B cell (primary cell): ENCODE measurements around the gene EYA4. TPM values are rescaled to one million over a fixed set of nuclear protein-coding genes. Genes with fewer than 3 reads are reported as not detected.

Source experiments
- ATAC-seq: fragments of 200-7000 bp; cut with Tn5 transposase; one replicate; pipeline ENCODE4 v1.10.0; 2021; ENCODE audit warnings: low read depth, mild to moderate bottlenecking, moderate number of reproducible peaks, moderate library complexity
- CTCF ChIA-PET: fragments of 350-600 bp; sonication (Branson Sonifier 250); formaldehyde crosslinking; loops from one replicate; lab custom pipeline; 2021; ENCODE audit warnings: antibody characterized with exemption, inconsistent platforms; lab: Charles Lee
- POLR2A ChIA-PET: fragments of 350-600 bp; sonication (Branson Sonifier 250); formaldehyde crosslinking; loops from one replicate; lab custom pipeline; 2021; ENCODE audit warnings: antibody characterized with exemption; lab: Charles Lee
- DNase-seq: peaks from one replicate; pipeline ENCODE4 v3.0.0; 2013
- H2AFZ ChIP-seq: 2 replicates; pipeline ENCODE4 v1.6.1; 2012; ENCODE audit warnings: mild to moderate bottlenecking, low read depth, low read length; ENCODE audit not compliant: insufficient read depth, poor library complexity, severe bottlenecking
- H3K27ac ChIP-seq, 2 donors: 1 replicate in 1 of 2; 2 replicates in 1 of 2; pipeline ENCODE4 v1.5.1; 2012 to 2013; ENCODE audit warnings: low read length in 2 of 2, mild to moderate bottlenecking in 2 of 2, moderate library complexity in 1 of 2
- H3K27me3 ChIP-seq, 4 experiments: fragments of 200-600 bp in 1 of 4; sonication (generic) in 1 of 4; replicated peaks in 1 of 4; 1 replicate in 2 of 4; 2 replicates in 2 of 4; pipeline versions ENCODE4 v1.6.1 to v1.7.0; 2013 to 2016; ENCODE audit warnings: low read length in 3 of 4, mild to moderate bottlenecking in 2 of 4, mixed read lengths in 1 of 4, moderate library complexity in 1 of 4; ENCODE audit not compliant: insufficient read depth in 4 of 4, control insufficient read depth in 3 of 4; ENCODE audit errors: control extremely low read depth in 1 of 4
- H3K36me3 ChIP-seq, 2 experiments: replicated peaks in 1 of 2; 1 replicate in 1 of 2; 2 replicates in 1 of 2; pipeline versions ENCODE4 v1.6.1 to v1.7.1; 2013; ENCODE audit warnings: low read length in 1 of 2; ENCODE audit not compliant: insufficient read depth in 2 of 2, control insufficient read depth in 1 of 2; ENCODE audit errors: control extremely low read depth in 1 of 2, extremely low read depth in 1 of 2
- H3K4me1 ChIP-seq, 2 donors: fragments of 200-600 bp in 1 of 2; sonication (generic) in 1 of 2; 1 replicate in 1 of 2; 2 replicates in 1 of 2; pipeline versions ENCODE4 v1.5.1 to v1.6.1; 2013 to 2017; ENCODE audit warnings: low read length in 2 of 2; ENCODE audit not compliant: control insufficient read depth in 2 of 2, insufficient read depth in 2 of 2
- H3K4me2 ChIP-seq: replicated peaks from 2 replicates; pipeline ENCODE3; 2012; ENCODE audit warnings: mild to moderate bottlenecking, low read depth, low read length; ENCODE audit not compliant: poor library complexity, severe bottlenecking
- H3K4me3 ChIP-seq, 5 experiments: fragments of 200-600 bp in 1 of 5; sonication (generic) in 1 of 5; 1 replicate in 3 of 5; 2 replicates in 2 of 5; pipeline versions ENCODE4 v1.5.1 to v1.7.0; 2011 to 2016; ENCODE audit warnings: low read length in 4 of 5, mild to moderate bottlenecking in 4 of 5, low read depth in 2 of 5, control low read depth in 1 of 5, moderate library complexity in 1 of 5; ENCODE audit not compliant: insufficient read depth in 1 of 5; ENCODE audit errors: control extremely low read depth in 1 of 5, extremely low read depth in 1 of 5
- H3K79me2 ChIP-seq: fragments of 200-600 bp; sonication (generic); one replicate; pipeline ENCODE4 v1.6.0; 2016; ENCODE audit warnings: low read length; ENCODE audit not compliant: control insufficient read depth, insufficient read depth
- H3K9ac ChIP-seq: fragments of 200-600 bp; sonication (generic); 2 replicates; pipeline ENCODE4 v1.6.1; 2017; ENCODE audit warnings: mild to moderate bottlenecking, low read length, moderate library complexity
- H3K9me3 ChIP-seq, 3 donors: one replicate each; pipeline versions ENCODE4 v1.6.1 to v1.7.1; 2013; ENCODE audit warnings: low read length in 2 of 3; ENCODE audit not compliant: control insufficient read depth in 2 of 3, insufficient read depth in 1 of 3; ENCODE audit errors: control extremely low read depth in 1 of 3
- H4K20me1 ChIP-seq: 2 replicates; pipeline ENCODE4 v1.6.0; 2012; ENCODE audit warnings: mild to moderate bottlenecking, low read length; ENCODE audit not compliant: insufficient read depth, control insufficient read depth, poor library complexity, severe bottlenecking
- H3K27ac Mint-ChIP-seq: one replicate; pipeline ENCODE4 v1.8.0; 2021; ENCODE audit warnings: mixed read lengths
- H3K27me3 Mint-ChIP-seq: one replicate; pipeline ENCODE4 v1.8.0; 2021; ENCODE audit warnings: mixed read lengths
- H3K4me1 Mint-ChIP-seq: one replicate; pipeline ENCODE4 v1.8.0; 2021; ENCODE audit warnings: mixed read lengths
- H3K4me3 Mint-ChIP-seq: one replicate; pipeline ENCODE4 v1.8.0; 2021; ENCODE audit warnings: mixed read lengths
- H3K9me3 Mint-ChIP-seq: one replicate; pipeline ENCODE4 v1.8.0; 2022; ENCODE audit warnings: mixed read lengths; ENCODE audit not compliant: insufficient read depth
- EZH2 ChIP-seq: IDR thresholded peaks from 2 replicates; pipeline ENCODE4 v1.6.1; 2012; ENCODE audit warnings: borderline replicate concordance, low read depth, mild to moderate bottlenecking, moderate library complexity, low read length; ENCODE audit not compliant: insufficient read depth, poor library complexity, severe bottlenecking
- WGBS: methylation state at CpG from one replicate; pipeline ENCODE4 v1.1.5; 2013; ENCODE audit warnings: missing lambda C conversion rate; ENCODE audit not compliant: insufficient coverage; 5-methylcytosine and 5-hydroxymethylcytosine counted together
- intact Hi-C: fragments of 100-400 bp; cut with micrococcal nuclease; formaldehyde crosslinking; loops from one replicate; pipeline ENCODE4 v1.10.0; 2022
- polyA plus RNA-seq: library from polyadenylated mRNA; depleted of rRNA; stranded (reverse); fragments of >200 nt; gene quantifications from 2 replicates; pipeline ENCODE4 v1.2.3, GENCODE V29; 2012
- total RNA-seq, 2 donors: library from RNA; stranded (reverse); fragments of 120-200 nt in 1 of 2; gene quantifications; 1 replicate in 1 of 2; 2 replicates in 1 of 2; pipeline versions ENCODE4 v1.2.3 to v1.2.4, GENCODE V29; 2013 to 2022
- TF ChIP-seq, protein P1 (sequence below): fragments of 200-600 bp; IDR thresholded peaks from one replicate; pipeline ENCODE4 v1.8.0; 2022; ENCODE audit warnings: antibody characterized with exemption, mild to moderate bottlenecking

The EYA4 gene
- total and polyA plus RNA-seq, 2 donors (not counting 1 experiment from before 2014, with no cell fraction given), result 0.49 TPM; not detected in 1

DNA sequence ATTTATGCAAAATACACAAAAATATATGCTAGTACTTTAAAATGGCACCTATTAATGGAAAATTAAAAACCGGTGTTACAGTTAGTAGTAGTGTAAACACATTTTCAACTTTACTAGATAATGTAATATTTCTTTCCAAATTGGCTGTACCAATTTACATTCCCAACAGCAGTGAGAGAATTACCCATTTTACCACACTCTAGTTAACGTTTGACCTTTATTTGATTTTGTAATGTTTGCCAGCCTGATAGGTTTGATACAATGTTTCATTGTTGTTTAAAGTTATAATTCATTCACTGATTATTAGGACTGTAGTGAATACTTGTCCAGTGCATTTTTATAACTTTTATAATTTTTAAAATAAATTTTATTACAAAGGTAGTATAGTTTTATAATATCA is 182.1 kb downstream of the EYA4 start:
- Histone ChIP-seq H3K36me3 (no peaks in the 10 kb centered on the region), H3K4me2 (no peak overlapping the region), H3K9ac (no peak overlapping the region), H3K9me3 (no peaks in the 10 kb centered on the region), H3K79me2 (no peaks in the 10 kb centered on the region), H3K4me1 (no peaks in the 10 kb centered on the region), H3K4me3 (no peak overlapping the region), H4K20me1 (no peaks in the 10 kb centered on the region), H2AFZ (no peak overlapping the region), H3K27ac (no peak overlapping the region), H3K27me3 (no peaks in the 10 kb centered on the region)
- ChIA-PET POLR2A (no interaction called here), CTCF (no interaction called here)
- DNase-seq (no peak), ATAC-seq (no peak)
- no peak for TF ChIP-seq EZH2
- TF ChIP-seq, protein P1, sequence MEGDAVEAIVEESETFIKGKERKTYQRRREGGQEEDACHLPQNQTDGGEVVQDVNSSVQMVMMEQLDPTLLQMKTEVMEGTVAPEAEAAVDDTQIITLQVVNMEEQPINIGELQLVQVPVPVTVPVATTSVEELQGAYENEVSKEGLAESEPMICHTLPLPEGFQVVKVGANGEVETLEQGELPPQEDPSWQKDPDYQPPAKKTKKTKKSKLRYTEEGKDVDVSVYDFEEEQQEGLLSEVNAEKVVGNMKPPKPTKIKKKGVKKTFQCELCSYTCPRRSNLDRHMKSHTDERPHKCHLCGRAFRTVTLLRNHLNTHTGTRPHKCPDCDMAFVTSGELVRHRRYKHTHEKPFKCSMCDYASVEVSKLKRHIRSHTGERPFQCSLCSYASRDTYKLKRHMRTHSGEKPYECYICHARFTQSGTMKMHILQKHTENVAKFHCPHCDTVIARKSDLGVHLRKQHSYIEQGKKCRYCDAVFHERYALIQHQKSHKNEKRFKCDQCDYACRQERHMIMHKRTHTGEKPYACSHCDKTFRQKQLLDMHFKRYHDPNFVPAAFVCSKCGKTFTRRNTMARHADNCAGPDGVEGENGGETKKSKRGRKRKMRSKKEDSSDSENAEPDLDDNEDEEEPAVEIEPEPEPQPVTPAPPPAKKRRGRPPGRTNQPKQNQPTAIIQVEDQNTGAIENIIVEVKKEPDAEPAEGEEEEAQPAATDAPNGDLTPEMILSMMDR, result no peak
- Mint-ChIP-seq H3K4me1 (no peaks in the 10 kb centered on the region), H3K4me3 (no peak overlapping the region), H3K27ac (no peak overlapping the region), H3K27me3 (no peaks in the 10 kb centered on the region), H3K9me3 (no peaks in the 10 kb centered on the region)
- no CpG with 5 or more reads among the region's 2 CpGs for WGBS
- intact Hi-C loops, result no loop called here

DNA sequence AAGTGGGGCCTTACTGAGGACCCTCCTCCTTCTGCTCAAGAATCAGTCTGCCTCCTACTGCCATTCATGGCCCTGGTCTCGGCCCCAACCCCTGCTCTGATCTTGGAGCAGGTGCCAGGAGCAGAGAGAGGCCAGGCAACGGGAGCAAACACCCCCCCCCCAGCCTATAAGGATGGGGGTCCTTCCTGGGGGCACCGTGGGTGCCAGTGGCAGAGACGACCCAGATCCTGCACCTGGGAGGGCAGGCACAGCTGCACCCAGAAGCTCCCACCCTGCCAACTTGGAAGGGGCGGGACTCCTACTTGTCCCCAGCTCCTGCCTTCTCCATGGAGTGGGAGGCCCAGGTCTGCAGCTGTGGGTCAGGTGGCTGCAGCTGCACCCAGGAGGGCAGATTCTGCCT is 183.2 kb downstream of the EYA4 start:
- CTCF ChIA-PET, result no interaction called here
- POLR2A ChIA-PET, result no interaction called here
- no peak for DNase-seq
- ATAC-seq, result no peak
- H4K20me1 ChIP-seq, result no peaks in the 10 kb centered on the region
- no peak overlapping the region for H3K4me3 ChIP-seq
- no peak overlapping the region for H3K9ac ChIP-seq
- H2AFZ ChIP-seq, result no peak overlapping the region
- H3K4me2 ChIP-seq, result no peak overlapping the region
- H3K27ac ChIP-seq, result no peak overlapping the region
- no peaks in the 10 kb centered on the region for H3K9me3 ChIP-seq
- H3K36me3 ChIP-seq, result no peaks in the 10 kb centered on the region
- Mint-ChIP-seq H3K27ac (no peak overlapping the region), H3K9me3 (no peaks in the 10 kb centered on the region), H3K4me3 (no peak overlapping the region), H3K4me1 (no peaks in the 10 kb centered on the region), H3K27me3 (no peaks in the 10 kb centered on the region)
- H3K4me1 ChIP-seq, result no peaks in the 10 kb centered on the region
- 64% methylated on average over 4 of the region's 5 CpGs for WGBS
- intact Hi-C loops, result no loop called here
- H3K27me3 ChIP-seq, result no peaks in the 10 kb centered on the region
- no peaks in the 10 kb centered on the region for H3K79me2 ChIP-seq
- TF ChIP-seq, protein P1, result no peak
- TF ChIP-seq EZH2, result no peak
